ENCODE measurements around the gene TSPAN1.

- TF ChIP-seq EZH2phosphoT487 (IDR thresholded peaks at IDR 0.05; ENCODE audit: borderline replicate concordance), result no peak
- TF ChIP-seq CTCF (conservative IDR thresholded peaks at IDR 0.05; ENCODE audit: low read length), result no peak
These were observed 6.7 kb downstream of the TSPAN1 start for GRCh38 chr1:46181343-46182260.
